ENCODE measurements around the gene C11orf71.

C11orf71 gene

DNA sequence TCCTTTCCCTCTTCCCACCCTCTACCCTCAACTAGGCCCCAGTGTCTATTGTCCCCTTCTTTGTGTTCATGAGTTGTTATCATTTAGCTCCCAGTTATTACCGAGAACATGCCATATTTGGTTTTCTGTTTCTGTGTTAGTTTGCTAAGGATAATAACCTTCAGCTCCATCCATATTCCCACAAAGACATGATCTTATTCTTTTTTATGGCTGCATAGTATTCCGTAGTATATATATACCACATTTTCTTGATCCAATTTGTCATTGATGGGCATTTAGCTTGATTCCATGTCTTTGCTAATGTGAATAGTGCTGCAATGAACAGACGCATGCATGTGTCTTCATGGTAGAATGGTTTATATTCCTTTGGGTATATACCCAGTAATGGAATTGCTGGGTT lies 17.8 kb downstream of the C11orf71 start:
- no peak for DNase-seq (ENCODE audit: extremely low spot score)
- ChIA-PET CTCF (no interaction called here), POLR2A (no interaction called here)
- TF ChIP-seq NFRKB (IDR thresholded peaks at IDR 0.05) (no peak), ELF4 (IDR thresholded peaks at IDR 0.05) (no peak), FOXM1 (IDR thresholded peaks at IDR 0.05; ENCODE audit: borderline replicate concordance) (no peak), LEF1 (IDR thresholded peaks at IDR 0.05; ENCODE audit: borderline replicate concordance) (no peak)

DNA sequence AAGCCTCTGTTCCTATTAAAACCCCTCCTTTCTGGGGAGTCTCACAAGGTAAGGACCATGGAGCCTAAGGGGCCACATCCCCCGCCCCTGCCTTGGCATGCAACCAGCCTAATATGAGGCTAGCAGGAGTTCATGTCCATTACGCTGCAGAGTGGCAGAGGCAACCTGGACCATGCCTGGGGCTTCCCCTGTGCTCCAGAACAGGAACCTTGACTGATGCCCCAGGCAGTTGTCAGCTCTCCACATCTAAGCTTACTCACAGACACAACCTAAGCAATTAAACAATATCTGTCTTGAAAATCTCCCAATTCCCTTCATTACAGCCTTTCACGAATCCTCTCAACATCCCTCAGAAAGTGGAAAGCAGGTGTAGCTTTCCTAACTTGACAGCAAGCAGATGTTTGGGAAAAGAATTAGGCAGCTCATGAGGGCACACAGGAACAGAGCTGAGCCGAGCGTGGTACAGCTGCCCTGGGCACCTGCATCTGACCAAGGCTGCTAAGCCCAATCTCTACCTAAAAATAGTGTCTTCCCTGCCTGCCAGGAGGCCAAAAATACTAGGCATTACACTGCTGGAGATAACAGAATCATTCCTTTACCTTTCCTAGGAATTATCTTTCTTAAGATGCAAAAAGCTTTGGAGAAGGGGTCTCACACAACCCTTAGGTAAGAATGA lies 20.8 kb downstream of the C11orf71 start:
- ChIA-PET CTCF (no interaction called here), POLR2A (no interaction called here)
- TF ChIP-seq ARNT (IDR thresholded peaks at IDR 0.05), result no peak
- TF ChIP-seq SUZ12 (IDR thresholded peaks at IDR 0.05), result no peak
- no peak for TF ChIP-seq BHLHE40 (IDR thresholded peaks at IDR 0.05; ENCODE audit: borderline replicate concordance)
- TF ChIP-seq, protein P1, sequence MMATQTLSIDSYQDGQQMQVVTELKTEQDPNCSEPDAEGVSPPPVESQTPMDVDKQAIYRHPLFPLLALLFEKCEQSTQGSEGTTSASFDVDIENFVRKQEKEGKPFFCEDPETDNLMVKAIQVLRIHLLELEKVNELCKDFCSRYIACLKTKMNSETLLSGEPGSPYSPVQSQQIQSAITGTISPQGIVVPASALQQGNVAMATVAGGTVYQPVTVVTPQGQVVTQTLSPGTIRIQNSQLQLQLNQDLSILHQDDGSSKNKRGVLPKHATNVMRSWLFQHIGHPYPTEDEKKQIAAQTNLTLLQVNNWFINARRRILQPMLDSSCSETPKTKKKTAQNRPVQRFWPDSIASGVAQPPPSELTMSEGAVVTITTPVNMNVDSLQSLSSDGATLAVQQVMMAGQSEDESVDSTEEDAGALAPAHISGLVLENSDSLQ (IDR thresholded peaks at IDR 0.05), result no peak
- TF ChIP-seq L3MBTL2 (conservative IDR thresholded peaks at IDR 0.05), result no peak
- TF ChIP-seq SP1 (IDR thresholded peaks at IDR 0.05), result no peak
- DNase-seq (ENCODE audit: extremely low spot score), result no peak

DNA sequence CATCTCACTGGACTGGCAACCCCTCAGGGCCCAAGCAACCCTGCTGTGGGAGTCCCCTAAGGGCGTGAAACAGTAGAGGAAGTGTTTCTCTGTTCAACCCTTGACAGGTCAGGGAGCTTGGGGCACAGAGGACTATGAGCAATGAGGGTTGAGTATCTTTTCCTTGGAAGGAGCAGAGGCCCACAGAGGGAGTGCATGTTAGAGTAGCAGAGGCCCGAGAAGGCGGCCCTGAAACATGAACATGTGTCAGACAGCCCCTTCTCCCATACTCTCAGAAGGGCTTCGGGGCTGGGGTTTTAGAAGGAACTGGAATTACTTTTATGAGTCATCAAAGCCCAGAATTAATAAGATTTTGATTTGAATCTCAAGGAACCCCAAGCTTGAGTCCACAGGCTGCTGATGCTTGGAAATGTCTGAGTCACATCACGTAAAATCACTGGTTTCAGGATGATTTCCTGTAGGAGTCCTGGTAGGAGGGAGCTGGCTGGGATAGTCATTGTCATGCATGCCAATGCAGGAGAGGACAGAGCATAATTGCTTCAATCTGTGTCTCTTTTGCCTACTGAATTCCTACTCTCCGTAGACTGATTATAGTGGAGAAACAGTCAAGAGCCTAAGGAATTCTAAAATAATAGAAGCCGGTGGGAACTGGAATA lies 22.6 kb downstream of the C11orf71 start:
- ChIA-PET POLR2A (no interaction called here), CTCF (no interaction called here)
- TF ChIP-seq ARNT (IDR thresholded peaks at IDR 0.05) (no peak), SUZ12 (IDR thresholded peaks at IDR 0.05) (no peak), FOXA1 (IDR thresholded peaks at IDR 0.05) (no peak), TARDBP (IDR thresholded peaks at IDR 0.05) (no peak), ELF4 (IDR thresholded peaks at IDR 0.05) (no peak), HDGF (IDR thresholded peaks at IDR 0.05; ENCODE audit: borderline replicate concordance) (no peak)
- no peak for DNase-seq (ENCODE audit: extremely low spot score)

DNA sequence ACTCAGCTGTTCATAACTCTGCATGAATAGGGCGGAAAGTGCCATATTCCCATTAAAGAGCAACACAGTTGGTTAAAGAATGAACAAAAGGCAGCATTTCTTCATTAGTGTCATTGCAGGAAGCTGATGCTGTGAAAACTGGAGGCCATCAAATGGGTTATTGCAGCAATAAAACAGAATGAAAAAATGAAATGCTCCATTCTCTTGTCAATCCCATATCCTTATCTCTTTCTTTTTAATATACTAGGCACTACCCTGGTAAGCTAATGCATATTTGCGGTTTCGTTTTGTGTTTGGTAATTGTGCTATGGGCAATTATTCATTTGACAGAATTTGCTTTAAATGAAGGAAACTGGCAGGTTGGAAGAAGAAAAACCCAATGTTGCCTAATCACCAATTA lies 25.3 kb downstream of the C11orf71 start:
- no peak for DNase-seq (ENCODE audit: extremely low spot score)
- CTCF ChIA-PET, result interaction anchor here (0.6 kb wide), 2 partner anchors 12 to 71 kb away, joined by 3 read pairs; no protein-coding TSS in a partner anchor
- no peak for TF ChIP-seq ARNT (IDR thresholded peaks at IDR 0.05)
- no peak for TF ChIP-seq FOXM1 (IDR thresholded peaks at IDR 0.05; ENCODE audit: borderline replicate concordance)
- TF ChIP-seq ELF4 (IDR thresholded peaks at IDR 0.05), result no peak
- no peak for TF ChIP-seq FOXA1 (IDR thresholded peaks at IDR 0.05)
- TF ChIP-seq SUZ12 (IDR thresholded peaks at IDR 0.05), result no peak
- no peak for TF ChIP-seq ZNF384 (IDR thresholded peaks at IDR 0.05)
- no peak for TF ChIP-seq NFRKB (IDR thresholded peaks at IDR 0.05)
- TF ChIP-seq HDGF (IDR thresholded peaks at IDR 0.05; ENCODE audit: borderline replicate concordance), result no peak
- TF ChIP-seq L3MBTL2 (conservative IDR thresholded peaks at IDR 0.05), result no peak
- TF ChIP-seq, protein P1 (IDR thresholded peaks at IDR 0.05), result no peak
- no peak for TF ChIP-seq BHLHE40 (IDR thresholded peaks at IDR 0.05; ENCODE audit: borderline replicate concordance)
- TF ChIP-seq CTBP1 (IDR thresholded peaks at IDR 0.05; ENCODE audit: borderline replicate concordance), result no peak
- TF ChIP-seq TARDBP (IDR thresholded peaks at IDR 0.05), result no peak
- TF ChIP-seq SP1 (IDR thresholded peaks at IDR 0.05), result no peak
- TF ChIP-seq LEF1 (IDR thresholded peaks at IDR 0.05; ENCODE audit: borderline replicate concordance), result no peak
- no peak for TF ChIP-seq FOXK2 (IDR thresholded peaks at IDR 0.05)
- POLR2A ChIA-PET, result no interaction called here

DNA sequence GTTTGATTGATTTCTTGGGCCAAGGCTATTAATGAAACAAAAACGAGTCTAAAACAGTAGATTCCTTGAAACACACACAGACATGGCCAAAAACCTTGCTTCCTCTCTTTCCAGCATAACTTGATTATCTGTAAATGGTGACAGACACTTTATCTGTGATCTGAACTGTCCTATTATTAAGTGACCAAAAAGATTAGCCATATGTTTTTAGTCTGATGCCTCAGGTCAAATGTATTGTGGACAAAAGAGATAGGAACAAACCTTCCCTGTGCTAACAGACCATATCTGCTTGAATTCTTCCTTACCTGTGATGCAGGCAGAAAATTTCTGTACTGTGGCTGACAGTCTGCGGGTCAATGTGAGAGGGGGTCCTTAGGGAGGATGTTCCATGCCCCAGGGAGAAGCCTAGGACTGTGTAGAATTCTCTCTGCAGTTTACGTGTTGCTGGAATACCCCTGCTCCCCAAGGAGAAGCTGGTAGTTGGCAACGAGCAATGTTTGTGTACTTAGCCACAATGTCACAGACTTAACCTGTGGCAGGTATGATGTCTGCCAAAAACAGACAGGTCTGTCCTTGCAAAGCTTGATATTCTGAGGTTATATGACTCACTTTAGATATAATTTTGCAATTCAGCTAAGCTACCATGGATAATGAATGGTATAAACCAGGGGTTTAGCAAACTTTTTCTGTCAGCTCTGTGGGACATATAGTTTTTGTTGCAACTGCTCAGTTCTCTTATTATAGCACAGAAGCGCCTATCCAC lies 31.2 kb downstream of the C11orf71 start:
- TF ChIP-seq BHLHE40 (IDR thresholded peaks at IDR 0.05; ENCODE audit: borderline replicate concordance) (no peak), FOXM1 (IDR thresholded peaks at IDR 0.05; ENCODE audit: borderline replicate concordance) (no peak), CTBP1 (IDR thresholded peaks at IDR 0.05; ENCODE audit: borderline replicate concordance) (no peak), NFRKB (IDR thresholded peaks at IDR 0.05) (no peak), HDGF (IDR thresholded peaks at IDR 0.05; ENCODE audit: borderline replicate concordance) (no peak), TARDBP (IDR thresholded peaks at IDR 0.05) (no peak), ZNF384 (IDR thresholded peaks at IDR 0.05) (no peak), LEF1 (IDR thresholded peaks at IDR 0.05; ENCODE audit: borderline replicate concordance) (no peak), SP1 (IDR thresholded peaks at IDR 0.05) (no peak), FOXK2 (IDR thresholded peaks at IDR 0.05) (no peak), ELF4 (IDR thresholded peaks at IDR 0.05) (no peak)
- TF ChIP-seq, protein P1 (IDR thresholded peaks at IDR 0.05), result no peak
- POLR2A ChIA-PET, result no interaction called here
- CTCF ChIA-PET, result no interaction called here
- DNase-seq (ENCODE audit: extremely low spot score), result no peak

DNA sequence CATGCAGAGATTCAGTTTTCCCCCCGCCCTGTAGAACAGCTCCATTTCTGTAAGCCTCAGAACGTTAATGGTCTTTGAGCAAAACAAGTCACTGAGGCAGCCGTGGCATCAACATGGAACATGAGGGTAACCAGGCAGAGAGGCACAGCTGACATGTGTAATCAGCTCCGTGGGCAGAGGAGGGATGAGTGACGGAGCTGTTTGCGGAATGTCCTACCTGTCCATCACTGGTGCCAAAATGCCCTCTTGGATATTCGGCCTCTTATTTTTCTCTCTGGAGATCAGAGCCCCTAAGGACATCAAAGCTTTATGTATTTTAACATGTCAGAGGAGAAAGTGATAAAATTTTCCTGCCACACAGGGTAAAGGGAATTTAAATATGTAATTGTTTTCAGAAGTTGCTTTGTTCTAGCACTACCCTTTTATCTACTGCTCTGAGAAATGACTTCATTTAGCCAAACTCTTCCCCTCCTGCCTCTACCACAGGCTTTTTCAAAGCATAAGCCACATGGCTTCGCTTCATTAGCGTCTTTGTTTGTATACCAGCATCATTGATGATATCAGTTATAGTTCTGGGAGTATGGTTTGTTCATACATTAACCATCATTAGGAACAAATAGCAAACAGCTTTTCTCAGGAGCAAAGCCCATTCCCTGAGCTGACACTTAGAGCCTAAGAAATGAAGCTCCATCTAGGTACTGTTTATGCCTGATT lies 32.9 kb downstream of the C11orf71 start:
- ChIA-PET POLR2A (no interaction called here), CTCF (no interaction called here)
- DNase-seq (ENCODE audit: extremely low spot score), result no peak
- TF ChIP-seq NFRKB (IDR thresholded peaks at IDR 0.05) (no peak), LEF1 (IDR thresholded peaks at IDR 0.05; ENCODE audit: borderline replicate concordance) (no peak), SUZ12 (IDR thresholded peaks at IDR 0.05) (no peak), HDGF (IDR thresholded peaks at IDR 0.05; ENCODE audit: borderline replicate concordance) (no peak), TARDBP (IDR thresholded peaks at IDR 0.05) (no peak), ZNF384 (IDR thresholded peaks at IDR 0.05) (no peak), FOXA1 (IDR thresholded peaks at IDR 0.05) (no peak), FOXK2 (IDR thresholded peaks at IDR 0.05) (no peak), L3MBTL2 (conservative IDR thresholded peaks at IDR 0.05) (no peak), ARNT (IDR thresholded peaks at IDR 0.05) (no peak)
- TF ChIP-seq, protein P1 (IDR thresholded peaks at IDR 0.05), result no peak

All from HEK293T (cell line).